Parathyroid adenoma (tissue), 2 donors: ENCODE data around the gene INPP5A.

Experiments used
- H2AFZ ChIP-seq: fragments of 300-600 bp; sonication (generic); one replicate; pipeline ENCODE4 v1.7.0; 2017; ENCODE audit warnings: antibody characterized with exemption, mild to moderate bottlenecking
- H3K27ac ChIP-seq: fragments of 300-600 bp; sonication (generic); one replicate; pipeline ENCODE4 v1.7.0; 2017
- H3K27me3 ChIP-seq: fragments of 300-600 bp; sonication (generic); one replicate; pipeline ENCODE4 v1.7.0; 2017; ENCODE audit warnings: low read length; ENCODE audit not compliant: control insufficient read depth, insufficient read depth
- H3K36me3 ChIP-seq: fragments of 300-600 bp; sonication (generic); one replicate; pipeline ENCODE4 v1.7.0; 2017; ENCODE audit warnings: low read length; ENCODE audit not compliant: control insufficient read depth, insufficient read depth
- H3K4me1 ChIP-seq: fragments of 300-600 bp; sonication (generic); one replicate; pipeline ENCODE4 v1.7.0; 2017; ENCODE audit warnings: control low read depth
- H3K4me2 ChIP-seq: fragments of 300-600 bp; sonication (generic); one replicate; pipeline ENCODE4 v1.7.0; 2017; ENCODE audit warnings: low read length
- H3K4me3 ChIP-seq: fragments of 300-600 bp; sonication (generic); one replicate; pipeline ENCODE4 v1.7.0; 2017; ENCODE audit warnings: low read depth, low read length
- H3K79me2 ChIP-seq: fragments of 300-600 bp; sonication (generic); one replicate; pipeline ENCODE4 v1.7.0; 2017; ENCODE audit warnings: control low read depth
- H3K9ac ChIP-seq: fragments of 300-600 bp; sonication (generic); one replicate; pipeline ENCODE4 v1.7.0; 2017; ENCODE audit warnings: mild to moderate bottlenecking
- H3K9me3 ChIP-seq: fragments of 300-600 bp; sonication (generic); one replicate; pipeline ENCODE4 v1.7.0; 2017; ENCODE audit warnings: low read length; ENCODE audit not compliant: control insufficient read depth
- TF ChIP-seq, protein P1 (sequence below): fragments of 300-600 bp; sonication (generic); IDR thresholded peaks from one replicate; pipeline ENCODE4 v1.7.0; 2017; ENCODE audit warnings: antibody characterized with exemption, mild to moderate bottlenecking
- donor health status: primary hyperparathyroidism.

Gene INPP5A

DNA sequence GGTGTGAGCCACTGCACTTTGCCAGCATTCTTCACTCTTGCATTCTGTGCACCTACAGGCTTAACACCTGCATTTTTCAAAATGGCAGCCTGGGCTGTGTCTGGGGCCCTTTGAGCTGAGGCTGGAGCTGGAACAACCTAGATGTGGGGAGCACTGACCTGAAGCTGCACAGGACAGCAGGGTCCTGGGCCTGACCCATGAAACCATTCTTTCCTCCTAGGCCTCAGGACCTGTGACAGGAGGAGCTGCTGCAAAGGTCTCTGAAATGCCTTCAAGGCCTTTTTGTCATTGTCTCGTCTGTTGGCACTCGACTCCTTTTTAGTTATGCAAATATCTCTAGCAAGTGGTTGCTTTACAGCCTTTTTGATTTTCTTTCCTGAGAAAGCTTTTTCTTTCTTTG is 82.3 kb downstream of the INPP5A start:
- no peaks in the 10 kb centered on the region for H3K36me3 ChIP-seq
- no peak overlapping the region for H2AFZ ChIP-seq
- no peak overlapping the region for H3K4me3 ChIP-seq
- no peaks in the 10 kb centered on the region for H3K4me1 ChIP-seq
- H3K27me3 ChIP-seq, result no peaks in the 10 kb centered on the region
- H3K27ac ChIP-seq, result no peak overlapping the region
- H3K9me3 ChIP-seq, result no peaks in the 10 kb centered on the region
- no peak overlapping the region for H3K9ac ChIP-seq
- no peak overlapping the region for H3K4me2 ChIP-seq
- TF ChIP-seq, protein P1, sequence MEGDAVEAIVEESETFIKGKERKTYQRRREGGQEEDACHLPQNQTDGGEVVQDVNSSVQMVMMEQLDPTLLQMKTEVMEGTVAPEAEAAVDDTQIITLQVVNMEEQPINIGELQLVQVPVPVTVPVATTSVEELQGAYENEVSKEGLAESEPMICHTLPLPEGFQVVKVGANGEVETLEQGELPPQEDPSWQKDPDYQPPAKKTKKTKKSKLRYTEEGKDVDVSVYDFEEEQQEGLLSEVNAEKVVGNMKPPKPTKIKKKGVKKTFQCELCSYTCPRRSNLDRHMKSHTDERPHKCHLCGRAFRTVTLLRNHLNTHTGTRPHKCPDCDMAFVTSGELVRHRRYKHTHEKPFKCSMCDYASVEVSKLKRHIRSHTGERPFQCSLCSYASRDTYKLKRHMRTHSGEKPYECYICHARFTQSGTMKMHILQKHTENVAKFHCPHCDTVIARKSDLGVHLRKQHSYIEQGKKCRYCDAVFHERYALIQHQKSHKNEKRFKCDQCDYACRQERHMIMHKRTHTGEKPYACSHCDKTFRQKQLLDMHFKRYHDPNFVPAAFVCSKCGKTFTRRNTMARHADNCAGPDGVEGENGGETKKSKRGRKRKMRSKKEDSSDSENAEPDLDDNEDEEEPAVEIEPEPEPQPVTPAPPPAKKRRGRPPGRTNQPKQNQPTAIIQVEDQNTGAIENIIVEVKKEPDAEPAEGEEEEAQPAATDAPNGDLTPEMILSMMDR, result no peak
- H3K79me2 ChIP-seq, result peaks cover 12% of the 10 kb centered on the region

DNA sequence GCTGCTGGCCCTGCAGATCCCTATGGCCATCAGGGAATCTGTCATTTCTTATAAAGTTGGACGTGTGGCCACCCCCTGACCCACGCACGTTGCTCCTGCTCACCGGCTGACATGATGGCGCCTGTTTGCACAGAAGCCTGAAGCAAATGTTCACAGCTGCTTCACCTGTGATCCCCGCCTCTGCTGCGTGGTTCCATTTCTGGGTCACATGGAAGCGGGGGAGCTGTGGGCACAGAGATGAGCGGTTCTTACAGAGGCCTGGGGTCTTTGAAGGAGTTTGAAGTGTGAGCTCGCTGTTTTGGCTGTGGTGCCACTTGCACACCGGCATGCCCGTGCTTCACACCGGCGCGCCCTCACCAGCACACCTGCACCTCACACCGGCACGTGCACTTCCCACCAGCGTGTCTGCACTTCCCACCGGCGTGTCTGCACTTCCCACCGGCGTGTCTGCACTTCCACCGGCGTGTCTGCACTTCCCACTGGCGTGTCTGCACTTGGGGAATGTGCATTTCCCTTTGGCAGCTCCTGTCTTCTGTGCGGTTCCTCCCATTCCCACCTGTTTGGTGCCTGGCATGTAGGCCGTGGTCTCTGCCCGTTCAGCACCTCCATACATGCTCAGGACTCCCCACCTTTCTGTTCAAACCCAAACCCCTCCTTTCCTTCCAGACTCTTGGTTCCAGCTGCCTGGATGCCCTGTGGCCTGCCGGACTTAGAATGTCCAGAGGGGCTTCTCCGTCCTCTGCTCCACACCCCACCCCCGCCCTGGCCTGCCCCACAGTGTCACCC is 86.7 kb downstream of the INPP5A start:
- TF ChIP-seq, protein P1, result no peak
- H3K4me1 ChIP-seq, result peaks cover 5% of the 10 kb centered on the region
- no peak overlapping the region for H2AFZ ChIP-seq
- peaks cover 11% of the 10 kb centered on the region for H3K79me2 ChIP-seq
- no peak overlapping the region for H3K4me3 ChIP-seq
- no peak overlapping the region for H3K27ac ChIP-seq
- no peak overlapping the region for H3K9ac ChIP-seq
- H3K36me3 ChIP-seq, result no peaks in the 10 kb centered on the region
- H3K4me2 ChIP-seq, result no peak overlapping the region
- no peaks in the 10 kb centered on the region for H3K27me3 ChIP-seq
- no peaks in the 10 kb centered on the region for H3K9me3 ChIP-seq

DNA sequence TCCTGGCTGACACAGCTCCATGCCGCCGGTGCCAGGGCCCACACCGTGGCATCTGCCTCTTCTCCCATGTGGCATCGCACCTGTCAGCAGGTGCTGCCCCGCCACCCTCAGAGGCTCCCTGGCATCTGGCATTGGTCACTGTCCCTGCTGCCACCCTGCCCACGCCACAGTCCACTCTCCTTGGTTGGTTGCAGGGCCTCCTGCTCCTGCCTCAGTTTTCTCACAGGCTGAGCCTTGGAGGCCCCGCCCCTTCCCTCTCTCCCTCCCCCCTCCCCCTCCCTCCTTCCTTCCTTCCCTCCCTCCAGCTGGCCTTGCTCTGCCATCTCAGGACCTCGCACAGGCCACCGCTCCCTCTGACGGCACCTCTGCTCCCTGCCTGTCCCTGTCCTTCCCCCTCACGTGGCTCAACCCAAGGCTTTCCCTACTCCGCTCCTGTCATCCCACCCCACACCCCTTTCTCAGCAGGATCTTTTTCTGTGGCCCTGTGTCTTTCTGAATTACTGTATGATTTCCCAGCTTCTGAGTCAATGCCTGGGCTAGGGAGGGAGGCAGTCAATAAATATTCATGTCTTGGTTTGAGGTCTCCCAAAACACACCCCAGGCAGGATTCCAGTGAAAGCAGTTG is 87.4 kb downstream of the INPP5A start:
- no peak overlapping the region for H3K4me2 ChIP-seq
- no peaks in the 10 kb centered on the region for H3K9me3 ChIP-seq
- no peak overlapping the region for H2AFZ ChIP-seq
- H3K4me3 ChIP-seq, result no peak overlapping the region
- peaks cover 6% of the 10 kb centered on the region for H3K4me1 ChIP-seq
- no peak overlapping the region for H3K9ac ChIP-seq
- H3K36me3 ChIP-seq, result no peaks in the 10 kb centered on the region
- no peaks in the 10 kb centered on the region for H3K27me3 ChIP-seq
- H3K27ac ChIP-seq, result no peak overlapping the region
- H3K79me2 ChIP-seq, result peaks cover 11% of the 10 kb centered on the region
- TF ChIP-seq, protein P1, result no peak

DNA sequence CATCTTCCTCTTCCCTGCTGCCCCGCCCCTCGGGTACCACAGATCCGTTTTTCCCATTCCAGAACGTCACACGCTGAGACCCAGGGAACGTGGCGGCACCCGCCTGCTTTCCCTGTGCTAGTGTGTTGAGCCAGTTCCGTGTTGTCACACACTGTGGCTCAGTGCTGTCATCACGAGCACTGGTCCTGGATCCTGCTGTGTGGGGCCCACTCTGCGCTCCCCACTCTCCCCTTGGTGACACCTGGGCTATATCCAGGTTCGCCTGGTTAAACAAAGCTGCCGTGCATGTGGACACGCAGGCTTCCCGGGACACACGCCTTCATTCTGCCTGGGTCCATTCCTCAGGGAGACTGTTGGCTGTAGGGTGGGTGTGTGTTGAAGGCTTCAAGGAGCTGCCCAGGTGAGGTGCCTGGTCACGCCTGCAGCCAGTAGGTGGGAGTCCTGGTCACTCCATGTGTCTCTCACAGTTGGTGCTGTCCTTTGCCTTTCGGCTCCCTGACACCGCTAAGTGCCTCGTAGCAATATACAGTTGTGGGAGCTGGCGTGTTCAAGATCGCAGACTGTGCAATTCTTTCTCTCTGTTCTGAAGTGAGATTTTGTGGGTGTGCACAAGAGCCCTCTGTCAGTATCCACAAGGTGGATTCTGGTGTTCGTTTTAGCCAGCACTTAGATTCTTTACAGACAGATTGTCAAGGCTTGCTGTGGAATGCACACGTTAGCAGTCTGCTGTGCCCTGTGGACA is 88.6 kb downstream of the INPP5A start:
- Histone ChIP-seq H3K4me1 (peaks cover 6% of the 10 kb centered on the region), H3K27me3 (no peaks in the 10 kb centered on the region), H3K79me2 (peaks cover 11% of the 10 kb centered on the region), H3K36me3 (no peaks in the 10 kb centered on the region), H3K9ac (no peak overlapping the region), H2AFZ (no peak overlapping the region), H3K9me3 (no peaks in the 10 kb centered on the region), H3K27ac (no peak overlapping the region), H3K4me2 (no peak overlapping the region), H3K4me3 (no peak overlapping the region)
- TF ChIP-seq, protein P1, result no peak
